BE2C (cell line): Measurements from ENCODE around the gene NRP2.

ENCODE experiments used
- DNase-seq: peaks from one replicate; pipeline ENCODE4 v3.0.0-alpha.2; 2020
- H3K27me3 ChIP-seq: fragments of 250-450 bp; sonication (Bioruptor Pico); 2 replicates; pipeline ENCODE4 v1.5.1; 2020; ENCODE audit warnings: mild to moderate bottlenecking
- H3K36me3 ChIP-seq: fragments of 250-450 bp; sonication (Bioruptor Pico); 2 replicates; pipeline ENCODE4 v1.5.1; 2020; ENCODE audit warnings: mild to moderate bottlenecking
- H3K4me1 ChIP-seq: fragments of 250-450 bp; sonication (Bioruptor Pico); 2 replicates; pipeline ENCODE4 v1.5.1; 2020
- H3K4me3 ChIP-seq: 2 replicates; pipeline ENCODE4 v1.5.1; 2011; ENCODE audit warnings: low read depth, low read length
- H3K9me3 ChIP-seq: fragments of 250-450 bp; sonication (Bioruptor Pico); 2 replicates; pipeline ENCODE4 v1.5.1; 2020
- TF ChIP-seq, protein P1 (sequence below): IDR thresholded peaks from 2 replicates; pipeline ENCODE4 v1.5.1; 2012; ENCODE audit warnings: mild to moderate bottlenecking, low read depth, low read length

Gene NRP2

DNA sequence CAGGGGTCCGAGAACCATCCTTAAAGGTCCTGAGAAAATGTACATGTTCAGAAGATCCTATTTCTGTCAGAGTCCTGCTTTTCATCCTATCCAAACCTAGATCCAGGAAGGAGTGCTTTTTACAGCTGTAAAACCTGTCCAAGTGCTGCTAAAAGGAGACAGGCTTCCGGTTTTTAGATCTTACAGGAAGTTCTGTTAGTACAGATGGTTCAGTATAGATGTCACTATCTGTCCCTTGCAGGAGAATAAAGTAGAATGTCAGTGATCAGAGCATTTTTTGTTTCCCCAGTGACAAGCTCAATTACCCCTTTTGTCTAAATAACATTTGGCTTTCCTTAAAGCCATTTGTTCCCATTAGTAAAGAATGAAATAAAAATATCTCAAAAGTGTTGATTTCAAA lies 98.3 kb downstream of the NRP2 start:
- H3K9me3 ChIP-seq, result no peaks in the 10 kb centered on the region

DNA sequence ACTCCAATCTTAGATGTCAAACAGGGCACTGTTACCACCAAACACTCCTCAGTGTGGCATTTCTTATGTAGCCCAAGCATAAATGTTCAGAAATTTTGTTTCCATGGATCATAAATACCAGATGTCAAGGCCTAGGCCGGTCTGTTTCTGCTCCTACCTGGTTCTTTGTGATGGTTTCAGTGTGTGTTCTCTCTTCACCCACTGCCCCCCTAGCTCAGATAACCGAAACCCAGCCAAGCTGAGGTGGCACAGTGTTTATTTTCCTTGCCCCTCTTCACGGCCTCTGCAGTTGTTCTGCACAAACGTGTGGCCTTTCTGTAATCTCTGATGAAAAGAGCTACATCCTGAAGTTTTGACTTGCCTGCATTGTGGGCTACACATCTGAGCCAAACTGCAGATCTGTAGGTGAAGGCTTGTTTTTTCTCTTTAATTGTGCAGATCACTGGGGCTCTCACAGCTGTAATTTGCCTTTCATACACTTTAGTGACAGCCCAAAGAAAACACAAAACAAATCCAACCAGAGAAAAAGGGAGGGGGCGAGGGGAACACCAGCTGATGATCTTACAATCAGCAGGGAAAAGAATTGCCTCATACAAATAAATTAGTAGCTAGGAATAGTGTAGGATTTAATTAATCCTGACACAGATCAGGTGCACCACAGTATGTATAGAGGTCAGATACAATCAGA lies 99.1 kb downstream of the NRP2 start:
- Histone ChIP-seq H3K4me1 (peaks cover 4% of the 10 kb centered on the region), H3K4me3 (no peak overlapping the region), H3K27me3 (no peaks in the 10 kb centered on the region), H3K9me3 (no peaks in the 10 kb centered on the region), H3K36me3 (no peaks in the 10 kb centered on the region)
- no peak for DNase-seq
- TF ChIP-seq, protein P1, sequence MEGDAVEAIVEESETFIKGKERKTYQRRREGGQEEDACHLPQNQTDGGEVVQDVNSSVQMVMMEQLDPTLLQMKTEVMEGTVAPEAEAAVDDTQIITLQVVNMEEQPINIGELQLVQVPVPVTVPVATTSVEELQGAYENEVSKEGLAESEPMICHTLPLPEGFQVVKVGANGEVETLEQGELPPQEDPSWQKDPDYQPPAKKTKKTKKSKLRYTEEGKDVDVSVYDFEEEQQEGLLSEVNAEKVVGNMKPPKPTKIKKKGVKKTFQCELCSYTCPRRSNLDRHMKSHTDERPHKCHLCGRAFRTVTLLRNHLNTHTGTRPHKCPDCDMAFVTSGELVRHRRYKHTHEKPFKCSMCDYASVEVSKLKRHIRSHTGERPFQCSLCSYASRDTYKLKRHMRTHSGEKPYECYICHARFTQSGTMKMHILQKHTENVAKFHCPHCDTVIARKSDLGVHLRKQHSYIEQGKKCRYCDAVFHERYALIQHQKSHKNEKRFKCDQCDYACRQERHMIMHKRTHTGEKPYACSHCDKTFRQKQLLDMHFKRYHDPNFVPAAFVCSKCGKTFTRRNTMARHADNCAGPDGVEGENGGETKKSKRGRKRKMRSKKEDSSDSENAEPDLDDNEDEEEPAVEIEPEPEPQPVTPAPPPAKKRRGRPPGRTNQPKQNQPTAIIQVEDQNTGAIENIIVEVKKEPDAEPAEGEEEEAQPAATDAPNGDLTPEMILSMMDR, result no peak

More for the DNA sequence above, 98.3 kb downstream of the NRP2 start:
- Histone ChIP-seq H3K4me3 (no peak overlapping the region), H3K36me3 (no peaks in the 10 kb centered on the region), H3K27me3 (no peaks in the 10 kb centered on the region), H3K4me1 (peaks cover 4% of the 10 kb centered on the region)
- DNase-seq, result no peak
- TF ChIP-seq, protein P1, result no peak

GRCh38 chr2:205782941-205783340 lies 100.6 kb downstream of the NRP2 start:
- no peaks in the 10 kb centered on the region for H3K27me3 ChIP-seq
- H3K4me3 ChIP-seq, result no peak overlapping the region
- TF ChIP-seq, protein P1, result no peak

GRCh38 chr2:205783872-205784499 lies 101.7 kb downstream of the NRP2 start:
- DNase-seq, result no peak
- no peaks in the 10 kb centered on the region for H3K9me3 ChIP-seq
- no peaks in the 10 kb centered on the region for H3K27me3 ChIP-seq
- no peak overlapping the region for H3K4me3 ChIP-seq
- TF ChIP-seq, protein P1, result no peak
- no peaks in the 10 kb centered on the region for H3K36me3 ChIP-seq
- H3K4me1 ChIP-seq, result peaks cover 4% of the 10 kb centered on the region

More at GRCh38 chr2:205782941-205783340, 100.6 kb downstream of the NRP2 start:
- H3K36me3 ChIP-seq, result no peaks in the 10 kb centered on the region
- H3K4me1 ChIP-seq, result peaks cover 4% of the 10 kb centered on the region
- DNase-seq, result no peak
- H3K9me3 ChIP-seq, result no peaks in the 10 kb centered on the region

DNA sequence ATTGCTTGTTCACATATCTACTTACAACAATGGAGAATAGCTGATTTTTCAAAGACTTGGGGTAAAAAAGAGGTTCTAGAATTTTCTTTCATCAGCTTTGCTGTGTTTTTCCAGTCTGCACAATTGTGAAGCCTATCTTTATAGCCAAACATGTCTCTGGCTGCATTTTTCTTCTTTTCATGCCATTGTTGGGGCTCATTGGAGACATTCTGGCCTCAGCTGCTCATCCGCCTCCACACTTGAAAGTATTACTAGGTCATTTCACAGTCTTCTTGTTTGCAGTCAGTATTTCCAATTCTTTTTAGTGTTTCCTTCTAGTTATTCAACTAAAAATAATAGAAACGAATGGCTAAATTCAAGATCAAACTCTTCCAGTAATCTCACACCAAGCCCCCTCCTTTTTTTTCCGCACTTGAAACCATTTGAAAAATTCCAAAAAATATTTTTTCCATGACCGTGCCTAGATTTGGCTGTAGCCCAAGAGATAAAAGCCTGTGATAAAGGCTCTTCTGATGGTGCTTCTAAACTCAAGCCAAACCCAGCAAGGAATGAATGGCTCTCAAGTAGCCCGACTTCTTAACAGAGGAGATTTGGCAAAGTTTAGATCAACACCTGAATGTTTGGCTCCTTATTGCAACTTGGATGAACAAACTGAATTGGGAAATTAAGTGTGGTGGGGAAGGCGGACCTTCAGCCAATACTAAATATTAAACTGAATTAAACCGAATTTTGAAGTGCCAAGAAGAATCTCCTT lies 103.4 kb downstream of the NRP2 start:
- H3K36me3 ChIP-seq, result no peaks in the 10 kb centered on the region
- no peaks in the 10 kb centered on the region for H3K27me3 ChIP-seq
- H3K4me3 ChIP-seq, result no peak overlapping the region
- DNase-seq, result no peak
- TF ChIP-seq, protein P1, result no peak
- no peaks in the 10 kb centered on the region for H3K9me3 ChIP-seq
- H3K4me1 ChIP-seq, result peaks cover under 1% of the 10 kb centered on the region; the same call in 1 of the 2 replicates
